Endothelial cell of umbilical vein (primary cell): ENCODE results near the gene PROK1.

ENCODE experiments used
- CTCF ChIP-seq, 2 donors: IDR thresholded peaks; 1 replicate in 1 of 2; 2 replicates in 1 of 2; pipeline ENCODE4 v1.5.1; 2011; ENCODE audit warnings: low read length in 2 of 2, mild to moderate bottlenecking in 2 of 2, moderate library complexity in 2 of 2, control low read depth in 1 of 2, inconsistent platforms in 1 of 2, low read depth in 1 of 2; ENCODE audit not compliant: insufficient read depth in 1 of 2; ENCODE audit errors: extremely low read depth in 1 of 2
- EZH2 ChIP-seq: IDR thresholded peaks from 2 replicates; pipeline ENCODE4 v1.6.1; 2012; ENCODE audit warnings: borderline replicate concordance, low read depth, mild to moderate bottlenecking, moderate library complexity, low read length, inconsistent platforms; ENCODE audit not compliant: severe bottlenecking
- FOS ChIP-seq: IDR thresholded peaks from 2 replicates; pipeline ENCODE4 v1.6.1; 2011; ENCODE audit warnings: mild to moderate bottlenecking, low read length, moderate library complexity, borderline replicate concordance; ENCODE audit not compliant: insufficient read depth
- MAX ChIP-seq: IDR thresholded peaks from 2 replicates; pipeline ENCODE4 v1.6.1; 2011; ENCODE audit not compliant: insufficient read depth, insufficient read length
- POLR2A ChIP-seq: IDR thresholded peaks from 2 replicates; pipeline ENCODE4 v1.6.1; 2012; ENCODE audit warnings: low read depth, mild to moderate bottlenecking, control low read depth, low read length
- POLR2AphosphoS5 ChIP-seq: IDR thresholded peaks from 2 replicates; pipeline ENCODE4 v1.6.1; 2012; ENCODE audit warnings: low read depth, mild to moderate bottlenecking, control low read depth, low read length, moderate library complexity; ENCODE audit not compliant: insufficient read depth

- TF ChIP-seq CTCF (IDR thresholded peaks at IDR 0.05; ENCODE audit: extremely low read depth in 1 of 2, insufficient read depth in 1 of 2, low read depth in 1 of 2, low read length in 2 of 2): no peak
- TF ChIP-seq POLR2AphosphoS5: no peak
- TF ChIP-seq POLR2A: no peak
- TF ChIP-seq EZH2: no peak
- no peak for TF ChIP-seq MAX
- no peak for TF ChIP-seq FOS
Observed at GRCh38 chr1:110489973-110490542, 39.1 kb downstream of the PROK1 start.
